Panc1 (cell line): ENCODE measurements around the gene HUNK.

Experiments
- REST ChIP-seq, 2 experiments: IDR thresholded peaks; 2 replicates each; pipeline ENCODE4 v1.6.1; 2011 to 2012; ENCODE audit warnings: low read depth in 2 of 2, control low read depth in 1 of 2, low read length in 1 of 2, mild to moderate bottlenecking in 1 of 2, moderate library complexity in 1 of 2; ENCODE audit not compliant: insufficient read depth in 1 of 2
- SIN3A ChIP-seq: IDR thresholded peaks from 2 replicates; pipeline ENCODE4 v1.6.1; 2012; ENCODE audit warnings: low read depth, mild to moderate bottlenecking, low read length, moderate library complexity, borderline replicate concordance; ENCODE audit not compliant: insufficient read depth

DNA sequence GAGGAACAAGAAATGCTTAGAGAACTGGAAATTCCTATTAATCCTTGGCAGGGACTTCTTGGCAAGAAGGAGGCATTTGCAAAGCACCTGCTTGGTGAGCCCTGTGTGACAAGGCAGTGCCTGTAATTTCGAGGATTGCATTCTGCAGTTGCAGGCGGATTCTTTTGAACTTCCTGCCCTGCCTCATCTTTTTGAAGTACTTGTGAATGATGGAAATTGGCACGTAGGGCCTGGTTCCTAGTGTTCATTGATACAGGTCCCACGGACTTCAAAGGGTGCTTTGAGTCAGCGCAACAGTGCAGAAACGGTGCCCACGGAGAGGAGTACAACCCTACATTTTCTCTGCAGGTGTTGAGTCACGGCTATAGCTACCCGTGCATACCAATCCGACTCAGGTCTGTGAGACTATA lies 6.4 kb downstream of the HUNK start:
- no peak for TF ChIP-seq SIN3A
- TF ChIP-seq REST (IDR thresholded peaks at IDR 0.05; ENCODE audit: insufficient read depth in 1 of 2, low read depth in 2 of 2, low read length in 1 of 2): no peak
